ENCODE data around the gene SPATS2.

- TF ChIP-seq EZH2 (IDR thresholded peaks at IDR 0.05) (no peak), POLR2AphosphoS5 (IDR thresholded peaks at IDR 0.05; ENCODE audit: borderline replicate concordance, low read depth, low read length) (no peak), FOXP2 (optimal IDR thresholded peaks at IDR 0.05; ENCODE audit: control extremely low read depth, extremely low read length, insufficient read depth) (no peak)
Measured at GRCh38 chr12:49415521-49415970, 48.3 kb downstream of the SPATS2 start.

All from SK-N-MC (cell line).